K562 (cell line): Measurements from ENCODE around the gene DPP9. TPM values are rescaled to one million over a fixed set of nuclear protein-coding genes. Genes with fewer than 3 reads are reported as not detected.

Source experiments
- ATAC-seq: fragments of 200-7000 bp; cut with Tn5 transposase; 3 replicates; pipeline ENCODE4 v1.9.1; 2020; ENCODE audit warnings: moderate library complexity
- BruUV-seq: library from RNA; stranded (reverse); fragments of 400-500 nt; replicated peaks from 2 replicates; lab custom pipeline; 2021; lab: Mats Ljungman, UMichigan
- CTCF ChIA-PET: fragments of 300-600 bp; formaldehyde crosslinking; extraction: SDS; loops from one replicate; lab custom pipeline; 2021; ENCODE audit warnings: low intra/inter-chr PET ratio; lab: Yijun Ruan, JAX
- POLR2A ChIA-PET: fragments of 300-600, 350-650 bp; sonication (Branson Sonifier 250); formaldehyde crosslinking; extraction: SDS; loops from one replicate; lab custom pipeline; 2021; ENCODE audit warnings: antibody characterized with exemption, inconsistent platforms; lab: Yijun Ruan, JAX
- DNase-seq, 4 experiments: peaks; one replicate each; pipeline versions ENCODE4 v3.0.0 to v3.0.0-alpha.2; 2011 to 2018; ENCODE audit warnings: low spot score in 3 of 4, mixed read lengths in 3 of 4; ENCODE audit errors: extremely low read depth in 1 of 4
- FAIRE-seq: peaks from 2 replicates; lab custom pipeline; 2011; peaks lifted over from hg19 to GRCh38; lab: Jason Lieb, UNC
- H2AFZ ChIP-seq: 2 replicates; pipeline ENCODE4 v1.6.0; 2011; ENCODE audit warnings: low read depth, low read length, control low read depth, inconsistent platforms
- H3K27ac ChIP-seq: fragments of 200-600 bp; 3 replicates; pipeline ENCODE4 v1.8.0; 2011; ENCODE audit warnings: low read depth, mild to moderate bottlenecking, control low read depth, inconsistent platforms, low read length, moderate library complexity, mixed read lengths; ENCODE audit errors: extremely low read depth
- H3K27me3 ChIP-seq, 2 experiments: fragments of 300-600 bp in 1 of 2; 2 replicates in 1 of 2; 3 replicates in 1 of 2; pipeline versions ENCODE4 v1.6.0 to v1.8.0; 2011; ENCODE audit warnings: inconsistent platforms in 2 of 2, low read length in 2 of 2, mild to moderate bottlenecking in 1 of 2, mixed read lengths in 1 of 2, moderate library complexity in 1 of 2; ENCODE audit not compliant: control insufficient read depth in 2 of 2, insufficient read depth in 2 of 2
- H3K36me3 ChIP-seq: fragments of 300-600 bp; 3 replicates; pipeline ENCODE4 v1.8.0; 2011; ENCODE audit warnings: mild to moderate bottlenecking, low read length, inconsistent platforms; ENCODE audit not compliant: control insufficient read depth, insufficient read depth
- H3K4me1 ChIP-seq, 2 experiments: fragments of 200-600 bp in 1 of 2; replicated peaks in 1 of 2; 2 replicates in 1 of 2; 3 replicates in 1 of 2; pipeline versions ENCODE4 v1.5.1 to v1.8.0; 2011; ENCODE audit warnings: inconsistent platforms in 2 of 2, low read length in 2 of 2, mild to moderate bottlenecking in 1 of 2, mixed read lengths in 1 of 2, moderate library complexity in 1 of 2; ENCODE audit not compliant: control insufficient read depth in 2 of 2, insufficient read depth in 2 of 2
- H3K4me2 ChIP-seq: 2 replicates; pipeline ENCODE4 v1.6.1; 2011; ENCODE audit warnings: low read length, control low read depth, inconsistent platforms, mixed read lengths; ENCODE audit not compliant: insufficient read depth
- H3K4me3 ChIP-seq: fragments of 200-600 bp; sonication (generic), shearing (Covaris generic); 2 replicates; pipeline ENCODE4 v1.5.1; 2016; ENCODE audit warnings: control low read depth, inconsistent platforms
- H3K79me2 ChIP-seq: fragments of 200-600 bp; 3 replicates; pipeline ENCODE4 v1.8.0; 2011; ENCODE audit warnings: low read length, inconsistent platforms; ENCODE audit not compliant: control insufficient read depth, insufficient read depth
- H3K9ac ChIP-seq, 2 experiments: 2 replicates each; pipeline versions ENCODE4 v1.6.0 to v1.6.1; 2011; ENCODE audit warnings: low read depth in 2 of 2, low read length in 2 of 2, control low read depth in 1 of 2, inconsistent platforms in 1 of 2, mild to moderate bottlenecking in 1 of 2, mixed read lengths in 1 of 2; ENCODE audit not compliant: insufficient read depth in 1 of 2
- H3K9me1 ChIP-seq: one replicate; pipeline ENCODE4 v1.6.0; 2011; ENCODE audit warnings: inconsistent platforms, mild to moderate bottlenecking, low read length, moderate library complexity; ENCODE audit not compliant: control insufficient read depth, insufficient read depth
- H3K9me3 ChIP-seq: replicated peaks from 2 replicates; pipeline ENCODE4 v1.5.1; 2011; ENCODE audit warnings: low read depth, low read length, inconsistent platforms; ENCODE audit not compliant: control insufficient read depth, insufficient read depth
- H4K20me1 ChIP-seq: replicated peaks from 2 replicates; pipeline ENCODE4 v1.6.1; 2011; ENCODE audit warnings: low read length, inconsistent platforms, mixed read lengths; ENCODE audit not compliant: control insufficient read depth, insufficient read depth
- JUND ChIP-seq, 2 experiments: IDR thresholded peaks; 2 replicates in 1 of 2; 3 replicates in 1 of 2; pipeline ENCODE4 v1.6.1; 2011; ENCODE audit warnings: borderline replicate concordance in 2 of 2, low read depth in 2 of 2, low read length in 2 of 2, improper control_type of control experiment in 1 of 2, missing biosample characterization in 1 of 2, missing genetic modification characterization in 1 of 2, missing genetic modification reagents in 1 of 2
- MNT ChIP-seq, 2 experiments: fragments of 450-650 bp; conservative IDR thresholded peaks; 2 replicates each; pipeline ENCODE4 v1.6.1; 2017; ENCODE audit warnings: mild to moderate bottlenecking in 2 of 2, moderate library complexity in 2 of 2
- MXI1 ChIP-seq: IDR thresholded peaks from 2 replicates; pipeline ENCODE4 v1.6.1; 2011; ENCODE audit warnings: low read depth, mild to moderate bottlenecking, improper control_type of control experiment, low read length
- NEUROD1 ChIP-seq: fragments of 150-350 bp; IDR thresholded peaks from 2 replicates; pipeline ENCODE4 v1.6.1; 2014; ENCODE audit warnings: borderline replicate concordance, low read length, low read depth; ENCODE audit not compliant: partially characterized antibody
- NFYB ChIP-seq: IDR thresholded peaks from 2 replicates; pipeline ENCODE4 v1.6.1; 2011; ENCODE audit warnings: mild to moderate bottlenecking, moderate library complexity; ENCODE audit not compliant: insufficient read length; ENCODE audit errors: extremely low read depth
- NRF1 ChIP-seq, 2 experiments: fragments of 450-650 bp; IDR thresholded peaks in 1 of 2; conservative IDR thresholded peaks in 1 of 2; 2 replicates each; pipeline ENCODE4 v1.6.1; 2014; ENCODE audit warnings: mild to moderate bottlenecking in 2 of 2
- RBM22 ChIP-seq: fragments of 200-400 bp; formaldehyde crosslinking; IDR thresholded peaks from 2 replicates; pipeline ENCODE4 v1.6.1; 2018; ENCODE audit warnings: low read length, low read depth; ENCODE audit not compliant: poor library complexity, severe bottlenecking
- TFAP4 ChIP-seq: sonication (generic); formaldehyde crosslinking; IDR thresholded peaks from 2 replicates; pipeline ENCODE4 v1.8.0; 2022; ENCODE audit warnings: missing genetic modification reagents, mild to moderate bottlenecking, moderate library complexity, borderline replicate concordance
- ZNF561 ChIP-seq: fragments of 450-650 bp; formaldehyde crosslinking; conservative IDR thresholded peaks from 2 replicates; pipeline ENCODE4 v1.4.0; 2020; ENCODE audit warnings: mild to moderate bottlenecking, moderate library complexity
- WGBS: fragments of 100-300 bp; shearing (Covaris generic); methylation state at CpG from one replicate; pipeline ENCODE4 v1.1.6; 2016; ENCODE audit warnings: low coverage, mixed read lengths; ENCODE audit not compliant: insufficient coverage; ENCODE audit errors: missing lambda C conversion rate; 5-methylcytosine and 5-hydroxymethylcytosine counted together
- in situ Hi-C: fragments of 300-500 bp; cut with MboI; formaldehyde crosslinking; loops from 4 replicates; pipeline ENCODE4 v1.15.0; 2018; ENCODE audit warnings: inconsistent platforms, mixed read lengths
- intact Hi-C: fragments of 100-400 bp; cut with micrococcal nuclease; formaldehyde crosslinking; loops from 2 replicates; pipeline ENCODE4 v1.14.2; 2022
- polyA plus RNA-seq, 8 experiments: library from polyadenylated mRNA; depleted of rRNA in 4 of 8; stranded (reverse) in 5 of 8; unstranded in 3 of 8; fragments of >200 nt; fragmentation: Nextera tagmentation in 2 of 8; fragmentation: Illumina TruSeq in 1 of 8; extraction: Ambion mirVana in 2 of 8; extraction: Trizol in 1 of 8; gene quantifications; 2 replicates each; pipeline versions ENCODE4 v1.2.1 to v1.2.3, GENCODE V29; 2011 to 2014; ENCODE audit warnings: inconsistent platforms in 1 of 8, missing spikeins in 1 of 8
- total RNA-seq, 7 experiments: library from RNA; depleted of rRNA in 6 of 7; stranded (reverse); fragments of >200 nt in 6 of 7; fragmentation: Illumina TruSeq in 2 of 7; extraction: Trizol in 2 of 7; gene quantifications; 2 replicates each; pipeline versions ENCODE4 v1.2.1 to v1.2.3, GENCODE V29; 2011 to 2021; ENCODE audit warnings: low replicate concordance in 1 of 7

The DPP9 gene
- total and polyA plus RNA-seq, 9 of the 15 experiments (the other 6 are each of a cell fraction or from before 2014, with no cell fraction given) = 0.90 to 66.7 (median 24.5) TPM

GRCh38 chr19:4759388-4760284 lies 36.0 kb upstream of the DPP9 start:
- CTCF ChIA-PET = no interaction called here
- no peaks in the 10 kb centered on the region for H3K79me2 ChIP-seq
- intact Hi-C loops (no loop called here), in situ Hi-C loops (no loop called here)
- H3K9me3 ChIP-seq = no peaks in the 10 kb centered on the region
- H3K27me3 ChIP-seq = peaks cover 10 to 65% of the 10 kb centered on the region in 2 experiments; a peak in 4 of 5 replicates
- H3K4me3 ChIP-seq = no peak overlapping the region; the same call in 1 of the 2 replicates
- H3K27ac ChIP-seq = no peak overlapping the region
- H3K4me1 ChIP-seq = peaks cover 0 to 10% of the 10 kb centered on the region in 2 experiments; a peak in 3 of 5 replicates
- peak overlapping the region; percentile 45; the same call in 1 of the 2 replicates for H2AFZ ChIP-seq
- peak; percentile 83 for FAIRE-seq
- DNase-seq = peak; percentile 91 to 100 (median 100)
- POLR2A ChIA-PET = no interaction called here
- H3K36me3 ChIP-seq = no peaks in the 10 kb centered on the region
- no peak overlapping the region for H3K4me2 ChIP-seq
- BruUV-seq = no TSS peak
- ATAC-seq = peak; percentile 100
- H3K9ac ChIP-seq = peak overlapping the region in 1 of 2 experiments; percentile 66; a peak in 1 of 4 replicates
- WGBS = 3% methylated on average over 39 of the region's 53 CpGs
- no peaks in the 10 kb centered on the region for H3K9me1 ChIP-seq
- no peaks in the 10 kb centered on the region for H4K20me1 ChIP-seq
- TF ChIP-seq NFYB (peak; percentile 56), MNT (conservative IDR thresholded peaks at IDR 0.05) (0 out of 4 replicates have a peak, but pooled peaks of 1 of the 2 experiments have one; percentile 26), NRF1 (conservative IDR thresholded peaks at IDR 0.05 in 1 of 2, IDR thresholded peaks at IDR 0.05 in 1 of 2) (peak; percentile 26 to 34; a peak in 2 of 4 replicates), ZNF561 (CRISPR knock-in tag) (no peak), MXI1 (peak; percentile 83), TFAP4 (CRISPR knock-in tag) (peak; percentile 31; the same call in 1 of the 2 replicates), RBM22 (peak; percentile 92), NEUROD1 (peak; percentile 65), JUND (IDR thresholded peaks at IDR 0.05; ENCODE audit: borderline replicate concordance, low read depth, low read length) (no peak), JUND (tag; IDR thresholded peaks at IDR 0.05; ENCODE audit: borderline replicate concordance, low read depth, low read length) (no peak)
